H1 (cell line): Measurements from ENCODE around the gene CTNNBL1. TPM values are rescaled to one million over a fixed set of nuclear protein-coding genes. Genes with fewer than 3 reads are reported as not detected.

Experiments used
- CTCF ChIA-PET: fragments of 300-600 bp; sonication (Branson Sonifier 250); formaldehyde crosslinking; loops from one replicate; lab custom pipeline; 2021; ENCODE audit not compliant: partially characterized antibody; lab: Charles Lee
- POLR2A ChIA-PET: fragments of 300-600 bp; sonication (Branson Sonifier 250); formaldehyde crosslinking; loops from one replicate; lab custom pipeline; 2021; ENCODE audit warnings: inconsistent platforms; ENCODE audit not compliant: partially characterized antibody; lab: Charles Lee
- DNase-seq, 2 experiments: peaks; one replicate each; pipeline versions ENCODE4 v3.0.0 to v3.0.0-alpha.2; 2010 to 2022; ENCODE audit warnings: low spot score in 2 of 2, low read depth in 1 of 2, mixed read lengths in 1 of 2
- FAIRE-seq: peaks from 2 replicates; lab custom pipeline; 2011; peaks lifted over from hg19 to GRCh38; lab: Jason Lieb, UNC
- H2AFZ ChIP-seq: 2 replicates; pipeline ENCODE4 v1.8.1; 2012; ENCODE audit warnings: low read length, inconsistent platforms
- H2AK5ac ChIP-seq: 2 replicates; pipeline ENCODE4 v1.6.1; 2013; ENCODE audit warnings: low read depth, low read length
- H2BK120ac ChIP-seq: replicated peaks from 2 replicates; pipeline ENCODE3; 2013; ENCODE audit warnings: low read depth, low read length, inconsistent platforms
- H2BK12ac ChIP-seq: 2 replicates; pipeline ENCODE4 v1.6.1; 2013; ENCODE audit warnings: low read depth, low read length
- H2BK15ac ChIP-seq: 2 replicates; pipeline ENCODE4 v1.6.1; 2013; ENCODE audit warnings: low read length
- H2BK20ac ChIP-seq: 2 replicates; pipeline ENCODE4 v1.6.1; 2013; ENCODE audit warnings: low read length
- H2BK5ac ChIP-seq: 2 replicates; pipeline ENCODE4 v1.6.1; 2013; ENCODE audit warnings: low read depth, low read length
- H3K14ac ChIP-seq: 2 replicates; pipeline ENCODE4 v1.6.1; 2013; ENCODE audit warnings: inconsistent platforms; ENCODE audit not compliant: insufficient read length
- H3K18ac ChIP-seq: 2 replicates; pipeline ENCODE4 v1.6.1; 2013; ENCODE audit warnings: low read length; ENCODE audit errors: extremely low read depth
- H3K23ac ChIP-seq: 2 replicates; pipeline ENCODE4 v1.6.1; 2013; ENCODE audit warnings: inconsistent platforms; ENCODE audit not compliant: insufficient read length
- H3K23me2 ChIP-seq: 2 replicates; pipeline ENCODE4 v1.6.1; 2013; ENCODE audit warnings: low read depth, low read length
- H3K27ac ChIP-seq: 2 replicates; pipeline ENCODE4 v1.6.1; 2011; ENCODE audit warnings: low read depth, low read length, inconsistent platforms
- H3K27me3 ChIP-seq, 4 experiments: replicated peaks in 1 of 4; 1 replicate in 1 of 4; 2 replicates in 3 of 4; pipeline versions ENCODE4 v1.6.1 to v1.8.1; 2011 to 2013; ENCODE audit warnings: low read length in 3 of 4, mild to moderate bottlenecking in 3 of 4, inconsistent platforms in 2 of 4, mixed read lengths in 2 of 4, moderate library complexity in 1 of 4; ENCODE audit not compliant: control insufficient read depth in 3 of 4, insufficient read depth in 3 of 4; ENCODE audit errors: extremely low read depth in 1 of 4
- H3K36me3 ChIP-seq, 4 experiments: 2 replicates each; pipeline versions ENCODE4 v1.6.1 to v1.8.1; 2011 to 2013; ENCODE audit warnings: mild to moderate bottlenecking in 4 of 4, low read length in 3 of 4, moderate library complexity in 2 of 4, control low read depth in 1 of 4, inconsistent platforms in 1 of 4; ENCODE audit not compliant: insufficient read depth in 4 of 4, control insufficient read depth in 2 of 4
- H3K4ac ChIP-seq: replicated peaks from 2 replicates; pipeline ENCODE3; 2013; ENCODE audit warnings: low read length, low read depth, mixed read lengths, inconsistent platforms; ENCODE audit not compliant: insufficient read length
- H3K4me1 ChIP-seq, 4 experiments: replicated peaks in 1 of 4; 1 replicate in 1 of 4; 2 replicates in 3 of 4; pipeline versions ENCODE4 v1.6.1 to v1.8.1; 2011 to 2013; ENCODE audit warnings: low read length in 3 of 4, inconsistent platforms in 2 of 4, mixed read lengths in 1 of 4; ENCODE audit not compliant: insufficient read depth in 4 of 4, control insufficient read depth in 3 of 4
- H3K4me2 ChIP-seq, 2 experiments: 2 replicates each; pipeline versions ENCODE4 v1.6.1 to v1.8.1; 2011 to 2013; ENCODE audit warnings: low read depth in 2 of 2, low read length in 2 of 2, control low read depth in 1 of 2, inconsistent platforms in 1 of 2, mild to moderate bottlenecking in 1 of 2; ENCODE audit not compliant: insufficient read depth in 1 of 2
- H3K4me3 ChIP-seq, 4 experiments: fragments of 200-600, 300-600 bp in 1 of 4; sonication (generic), shearing (Covaris generic), sonication (Bioruptor Twin) in 1 of 4; 2 replicates each; pipeline versions ENCODE4 v1.5.1 to v1.8.1; 2011 to 2016; ENCODE audit warnings: low read length in 4 of 4, low read depth in 3 of 4, control low read depth in 2 of 4, inconsistent platforms in 2 of 4, mild to moderate bottlenecking in 2 of 4, mixed read lengths in 1 of 4, moderate library complexity in 1 of 4; ENCODE audit not compliant: insufficient read depth in 2 of 4; ENCODE audit errors: extremely low read depth in 1 of 4
- H3K56ac ChIP-seq: replicated peaks from 2 replicates; pipeline ENCODE3; 2013; ENCODE audit warnings: low read depth, mild to moderate bottlenecking, mixed read lengths, low read length, inconsistent platforms; ENCODE audit not compliant: insufficient read length
- H3K79me1 ChIP-seq: 2 replicates; pipeline ENCODE4 v1.6.1; 2013; ENCODE audit warnings: low read depth, low read length, control low read depth
- H3K79me2 ChIP-seq, 2 experiments: 2 replicates each; pipeline versions ENCODE4 v1.6.1 to v1.8.1; 2012 to 2013; ENCODE audit warnings: low read length in 2 of 2, mild to moderate bottlenecking in 2 of 2, inconsistent platforms in 1 of 2; ENCODE audit not compliant: insufficient read depth in 2 of 2, control insufficient read depth in 1 of 2
- H3K9ac ChIP-seq, 4 experiments: replicated peaks in 1 of 4; 1 replicate in 1 of 4; 2 replicates in 3 of 4; pipeline versions ENCODE4 v1.6.1 to v1.8.1; 2011 to 2013; ENCODE audit warnings: low read depth in 3 of 4, low read length in 3 of 4, control low read depth in 2 of 4, mild to moderate bottlenecking in 2 of 4, moderate library complexity in 2 of 4, inconsistent platforms in 1 of 4; ENCODE audit errors: extremely low read depth in 1 of 4
- H3K9me3 ChIP-seq, 2 experiments: 2 replicates each; pipeline versions ENCODE4 v1.6.1 to v1.8.1; 2012 to 2013; ENCODE audit warnings: mild to moderate bottlenecking in 2 of 2, moderate library complexity in 2 of 2, control low read depth in 1 of 2, inconsistent platforms in 1 of 2, low read depth in 1 of 2, low read length in 1 of 2, mixed read lengths in 1 of 2; ENCODE audit not compliant: insufficient read depth in 2 of 2
- H4K20me1 ChIP-seq, 2 experiments: replicated peaks in 1 of 2; 2 replicates each; pipeline versions ENCODE3 to v1.8.1; 2011 to 2013; ENCODE audit warnings: inconsistent platforms in 2 of 2, low read length in 2 of 2, mild to moderate bottlenecking in 1 of 2; ENCODE audit not compliant: insufficient read depth in 2 of 2, control insufficient read depth in 1 of 2
- H4K5ac ChIP-seq: 2 replicates; pipeline ENCODE4 v1.6.1; 2013; ENCODE audit warnings: low read length, low read depth, mixed read lengths, inconsistent platforms; ENCODE audit not compliant: insufficient read length
- H4K8ac ChIP-seq: 2 replicates; pipeline ENCODE4 v1.8.0; 2013; ENCODE audit warnings: mild to moderate bottlenecking, moderate library complexity, low read length, inconsistent platforms; ENCODE audit not compliant: insufficient read depth; ENCODE audit errors: extremely low read depth
- H4K91ac ChIP-seq: replicated peaks from 2 replicates; pipeline ENCODE3; 2013; ENCODE audit warnings: low read length, mixed read lengths, inconsistent platforms; ENCODE audit not compliant: insufficient read length
- ASH2L ChIP-seq: fragments of 200-600, 300-600 bp; sonication (generic); IDR thresholded peaks from one replicate; pipeline ENCODE4 v1.7.1; 2017; ENCODE audit warnings: low read length
- CEBPB ChIP-seq: IDR thresholded peaks from 2 replicates; pipeline ENCODE4 v1.6.1; 2012; ENCODE audit warnings: low read depth, low read length
- CHD2 ChIP-seq: IDR thresholded peaks from 2 replicates; pipeline ENCODE4 v1.6.1; 2012; ENCODE audit warnings: low read length, improper control_type of control experiment
- GABPA ChIP-seq: IDR thresholded peaks from 2 replicates; pipeline ENCODE4 v1.6.1; 2011; ENCODE audit warnings: mild to moderate bottlenecking, low read length, moderate library complexity, borderline replicate concordance; ENCODE audit not compliant: insufficient read depth
- NANOG ChIP-seq: IDR thresholded peaks from 2 replicates; pipeline ENCODE4 v1.6.1; 2011; ENCODE audit warnings: low read length, low read depth, mild to moderate bottlenecking, inconsistent platforms; ENCODE audit not compliant: insufficient read depth, poor library complexity, severe bottlenecking
- RNF2 ChIP-seq: fragments of 200-900, 300-1000 bp; sonication (generic); IDR thresholded peaks from 2 replicates; pipeline ENCODE4 v1.7.1; 2016; ENCODE audit warnings: borderline replicate concordance, low read depth, mild to moderate bottlenecking, antibody characterized with exemption, low read length; ENCODE audit not compliant: poor library complexity, severe bottlenecking; ENCODE audit errors: missing control alignments
- SP1 ChIP-seq: IDR thresholded peaks from 2 replicates; pipeline ENCODE4 v1.6.1; 2011; ENCODE audit warnings: low read depth, low read length
- WGBS, 2 experiments: shearing (Covaris generic) in 1 of 2; methylation state at CpG; one replicate each; pipeline versions ENCODE4 v1.1.6 to v1.1.7; 2013 to 2015; ENCODE audit warnings: low lambda C conversion rate in 2 of 2, mixed read lengths in 2 of 2, inconsistent platforms in 1 of 2, low coverage in 1 of 2, missing lambda C conversion rate in 1 of 2; ENCODE audit not compliant: insufficient replicate concordance in 2 of 2, insufficient coverage in 1 of 2, insufficient read length in 1 of 2; ENCODE audit errors: extremely low coverage in 1 of 2, missing lambda C conversion rate in 1 of 2; 5-methylcytosine and 5-hydroxymethylcytosine counted together
- polyA plus RNA-seq, 7 experiments: library from polyadenylated mRNA; depleted of rRNA in 3 of 7; stranded (reverse) in 5 of 7; unstranded in 2 of 7; fragments of >200 nt in 5 of 7; fragments of 200-250 nt in 2 of 7; gene quantifications; 1 replicate in 5 of 7; 2 replicates in 1 of 7; 4 replicates in 1 of 7; pipeline versions ENCODE4 v1.2.1 to v1.2.3, GENCODE V29; 2011 to 2013; ENCODE audit warnings: missing spikeins in 2 of 7, mixed read lengths in 2 of 7
- total RNA-seq: library from RNA; stranded (reverse); fragmentation: NEBNext Ultra II Directional; extraction: Animal tissue kit (Norgen Biotek cat#: 25700); gene quantifications from 2 replicates; pipeline ENCODE4 v1.2.1, GENCODE V29; 2021
- TF ChIP-seq, protein P1 (sequence below), 3 experiments: IDR thresholded peaks; 1 replicate in 2 of 3; 2 replicates in 1 of 3; pipeline versions ENCODE4 v1.5.1 to v1.6.1; 2011; ENCODE audit warnings: low read length in 3 of 3, mild to moderate bottlenecking in 3 of 3, inconsistent platforms in 2 of 3, low read depth in 1 of 3, moderate library complexity in 1 of 3; ENCODE audit not compliant: insufficient read depth in 1 of 3; ENCODE audit errors: control extremely low read depth in 1 of 3
- TF ChIP-seq, protein P2 (sequence below): IDR thresholded peaks from 2 replicates; pipeline ENCODE4 v1.6.1; 2012; ENCODE audit warnings: inconsistent platforms
- TF ChIP-seq, protein P3 (sequence below): IDR thresholded peaks from 2 replicates; pipeline ENCODE4 v1.6.1; 2011; ENCODE audit warnings: low read length, improper control_type of control experiment

Gene CTNNBL1
- total and polyA plus RNA-seq, 2 of the 8 experiments (the other 6 are each of a cell fraction or from before 2014, with no cell fraction given) = 19.6 to 81.6 TPM

DNA sequence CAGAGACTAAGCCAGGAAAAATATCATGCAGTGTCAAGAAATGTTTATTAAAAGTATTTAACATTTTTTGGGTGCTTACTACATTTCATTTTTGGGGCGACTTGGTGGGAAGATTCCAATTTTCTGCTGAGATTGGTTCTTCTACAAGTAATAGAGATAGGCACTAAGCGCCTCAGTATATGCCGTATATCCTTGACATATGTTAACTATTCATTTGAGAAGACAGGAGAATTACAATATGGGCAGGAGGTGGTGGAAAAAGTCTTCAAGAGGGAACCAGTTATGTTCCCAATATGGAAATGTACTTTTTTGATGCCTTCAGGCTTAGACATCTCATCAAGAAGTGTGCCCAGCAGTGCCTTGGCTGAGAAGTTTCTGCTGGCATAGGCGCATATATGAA, 6.5 kb downstream of the CTNNBL1 start:
- ChIA-PET POLR2A (no interaction called here), CTCF (no interaction called here)
- Histone ChIP-seq H3K79me2 (peaks cover 5 to 50% of the 10 kb centered on the region in 2 experiments; a peak in 2 of 4 replicates), H3K79me1 (peaks cover 8% of the 10 kb centered on the region), H3K4me3 (no peak overlapping the region), H3K27ac (no peak overlapping the region), H3K23me2 (no peaks in the 10 kb centered on the region), H2BK15ac (no peak overlapping the region), H3K27me3 (no peaks in the 10 kb centered on the region), H2BK20ac (no peak overlapping the region), H3K4ac (no peak overlapping the region), H4K8ac (no peak overlapping the region), H4K5ac (no peak overlapping the region), H2BK5ac (no peak overlapping the region), H3K23ac (no peak overlapping the region), H3K9ac (no peak overlapping the region), H3K18ac (no peak overlapping the region), H4K91ac (no peak overlapping the region), H3K4me2 (no peak overlapping the region), H3K56ac (no peak overlapping the region), H3K36me3 (peaks cover 0 to 2% (median 0%) of the 10 kb centered on the region in 4 experiments; a peak in 2 of 8 replicates), H2BK12ac (no peak overlapping the region), H2AK5ac (no peak overlapping the region), H3K14ac (no peak overlapping the region), H3K9me3 (no peaks in the 10 kb centered on the region; a peak in 1 of 4 replicates), H2BK120ac (no peak overlapping the region), H4K20me1 (peaks cover 0 to 5% of the 10 kb centered on the region in 2 experiments), H3K4me1 (no peaks in the 10 kb centered on the region), H2AFZ (no peak overlapping the region)
- DNase-seq = no peak
- 90% methylated on average over 4 of the region's 4 CpGs; no CpG with 5 or more reads in 1 of the 2 experiments for WGBS, 2 experiments
- no peak for FAIRE-seq
- TF ChIP-seq RNF2 = no peak
- no peak for TF ChIP-seq CEBPB
- TF ChIP-seq SP1 = no peak
- TF ChIP-seq ASH2L = no peak
- TF ChIP-seq, protein P1, sequence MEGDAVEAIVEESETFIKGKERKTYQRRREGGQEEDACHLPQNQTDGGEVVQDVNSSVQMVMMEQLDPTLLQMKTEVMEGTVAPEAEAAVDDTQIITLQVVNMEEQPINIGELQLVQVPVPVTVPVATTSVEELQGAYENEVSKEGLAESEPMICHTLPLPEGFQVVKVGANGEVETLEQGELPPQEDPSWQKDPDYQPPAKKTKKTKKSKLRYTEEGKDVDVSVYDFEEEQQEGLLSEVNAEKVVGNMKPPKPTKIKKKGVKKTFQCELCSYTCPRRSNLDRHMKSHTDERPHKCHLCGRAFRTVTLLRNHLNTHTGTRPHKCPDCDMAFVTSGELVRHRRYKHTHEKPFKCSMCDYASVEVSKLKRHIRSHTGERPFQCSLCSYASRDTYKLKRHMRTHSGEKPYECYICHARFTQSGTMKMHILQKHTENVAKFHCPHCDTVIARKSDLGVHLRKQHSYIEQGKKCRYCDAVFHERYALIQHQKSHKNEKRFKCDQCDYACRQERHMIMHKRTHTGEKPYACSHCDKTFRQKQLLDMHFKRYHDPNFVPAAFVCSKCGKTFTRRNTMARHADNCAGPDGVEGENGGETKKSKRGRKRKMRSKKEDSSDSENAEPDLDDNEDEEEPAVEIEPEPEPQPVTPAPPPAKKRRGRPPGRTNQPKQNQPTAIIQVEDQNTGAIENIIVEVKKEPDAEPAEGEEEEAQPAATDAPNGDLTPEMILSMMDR (IDR thresholded peaks at IDR 0.05; ENCODE audit: control extremely low read depth in 1 of 3, insufficient read depth in 1 of 3, low read depth in 1 of 3, low read length in 3 of 3) = no peak
- TF ChIP-seq GABPA = no peak
- no peak for TF ChIP-seq NANOG
- TF ChIP-seq, protein P2, sequence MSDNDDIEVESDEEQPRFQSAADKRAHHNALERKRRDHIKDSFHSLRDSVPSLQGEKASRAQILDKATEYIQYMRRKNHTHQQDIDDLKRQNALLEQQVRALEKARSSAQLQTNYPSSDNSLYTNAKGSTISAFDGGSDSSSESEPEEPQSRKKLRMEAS = no peak
- no peak for TF ChIP-seq CHD2
- TF ChIP-seq, protein P3, sequence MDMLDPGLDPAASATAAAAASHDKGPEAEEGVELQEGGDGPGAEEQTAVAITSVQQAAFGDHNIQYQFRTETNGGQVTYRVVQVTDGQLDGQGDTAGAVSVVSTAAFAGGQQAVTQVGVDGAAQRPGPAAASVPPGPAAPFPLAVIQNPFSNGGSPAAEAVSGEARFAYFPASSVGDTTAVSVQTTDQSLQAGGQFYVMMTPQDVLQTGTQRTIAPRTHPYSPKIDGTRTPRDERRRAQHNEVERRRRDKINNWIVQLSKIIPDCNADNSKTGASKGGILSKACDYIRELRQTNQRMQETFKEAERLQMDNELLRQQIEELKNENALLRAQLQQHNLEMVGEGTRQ = no peak
